HS-27A (cell line): ENCODE results near the gene DLX1.

Source experiments
- DNase-seq: peaks from one replicate; pipeline ENCODE4 v3.0.0-alpha.2; 2012; ENCODE audit warnings: low read depth, missing footprints

Gene DLX1

GRCh38 chr2:172087780-172088244, 2.5 kb downstream of the DLX1 start:
- DNase-seq: no peak

- no peak for DNase-seq
Measured at GRCh38 chr2:172088245-172089004, 3.1 kb downstream of the DLX1 start.

- no peak for DNase-seq
Measured at GRCh38 chr2:172089005-172089504, 3.7 kb downstream of the DLX1 start.

- no peak for DNase-seq
Measured at GRCh38 chr2:172089633-172090032, 4.3 kb downstream of the DLX1 start.

GRCh38 chr2:172090044-172090961, 5.0 kb downstream of the DLX1 start:
- no peak for DNase-seq

- no peak for DNase-seq
Measured at GRCh38 chr2:172091000-172091641, 5.8 kb downstream of the DLX1 start.

- no peak for DNase-seq
Measured at GRCh38 chr2:172091761-172092566, 6.7 kb downstream of the DLX1 start.

- DNase-seq: no peak
Measured at GRCh38 chr2:172092716-172093415, 7.6 kb downstream of the DLX1 start.

- no peak for DNase-seq
Measured at GRCh38 chr2:172093416-172094293, 8.3 kb downstream of the DLX1 start.

GRCh38 chr2:172094294-172095145, 9.2 kb downstream of the DLX1 start:
- DNase-seq: no peak

- no peak for DNase-seq
Measured at GRCh38 chr2:172095146-172095904, 10.0 kb downstream of the DLX1 start.

GRCh38 chr2:172095905-172096625, 10.8 kb downstream of the DLX1 start:
- DNase-seq: no peak

GRCh38 chr2:172096626-172097547, 11.6 kb downstream of the DLX1 start:
- DNase-seq: no peak

- no peak for DNase-seq
Measured at GRCh38 chr2:172097557-172098131, 12.3 kb downstream of the DLX1 start.

- DNase-seq: no peak
Measured at GRCh38 chr2:172098287-172098649, 13.0 kb downstream of the DLX1 start.
